Fibroblast of lung (primary cell): Measurements from ENCODE around the gene RASGEF1C. TPM values are rescaled to one million over a fixed set of nuclear protein-coding genes. Genes with fewer than 3 reads are reported as not detected.

Experiments
- DNase-seq, 2 donors: peaks; one replicate each; pipeline versions ENCODE4 v3.0.0 to v3.0.0-alpha.2; 2010; ENCODE audit warnings: low read depth in 2 of 2
- H2AFZ ChIP-seq: 2 replicates; pipeline ENCODE4 v1.5.1; 2012; ENCODE audit warnings: low read length, control low read depth, inconsistent platforms
- H3K27ac ChIP-seq: 2 replicates; pipeline ENCODE4 v1.5.1; 2011; ENCODE audit warnings: low read length, control low read depth; ENCODE audit not compliant: insufficient read depth
- H3K27me3 ChIP-seq: 2 replicates; pipeline ENCODE4 v1.5.1; 2011; ENCODE audit warnings: mild to moderate bottlenecking, low read length; ENCODE audit not compliant: control insufficient read depth, insufficient read depth
- H3K36me3 ChIP-seq: 2 replicates; pipeline ENCODE4 v1.5.1; 2011; ENCODE audit warnings: low read length; ENCODE audit not compliant: control insufficient read depth, insufficient read depth
- H3K4me1 ChIP-seq: 2 replicates; pipeline ENCODE4 v1.5.1; 2011; ENCODE audit warnings: low read length; ENCODE audit not compliant: control insufficient read depth, insufficient read depth; ENCODE audit errors: extremely low read depth
- H3K4me2 ChIP-seq: 2 replicates; pipeline ENCODE4 v1.5.1; 2011; ENCODE audit warnings: low read length, control low read depth; ENCODE audit not compliant: insufficient read depth; ENCODE audit errors: extremely low read depth
- H3K4me3 ChIP-seq, 4 experiments: fragments of 200-600 bp in 1 of 4; sonication (generic) in 1 of 4; replicated peaks in 1 of 4; 2 replicates each; pipeline ENCODE4 v1.5.1; 2011 to 2016; ENCODE audit warnings: low read length in 4 of 4, low read depth in 3 of 4, mild to moderate bottlenecking in 3 of 4, control low read depth in 2 of 4, inconsistent platforms in 1 of 4, mixed read lengths in 1 of 4; ENCODE audit not compliant: insufficient read depth in 1 of 4; ENCODE audit errors: control extremely low read depth in 1 of 4
- H3K79me2 ChIP-seq: 2 replicates; pipeline ENCODE4 v1.5.1; 2012; ENCODE audit warnings: mild to moderate bottlenecking, low read length, inconsistent platforms; ENCODE audit not compliant: control insufficient read depth, insufficient read depth
- H3K9ac ChIP-seq: 2 replicates; pipeline ENCODE4 v1.5.1; 2011; ENCODE audit warnings: mild to moderate bottlenecking, low read length, control low read depth; ENCODE audit not compliant: insufficient read depth
- H3K9me3 ChIP-seq: 2 replicates; pipeline ENCODE4 v1.5.1; 2012; ENCODE audit warnings: low read depth, low read length; ENCODE audit not compliant: control insufficient read depth, insufficient read depth
- H4K20me1 ChIP-seq: 2 replicates; pipeline ENCODE4 v1.5.1; 2011; ENCODE audit warnings: low read length; ENCODE audit not compliant: control insufficient read depth, insufficient read depth; ENCODE audit errors: extremely low read depth
- EZH2 ChIP-seq: IDR thresholded peaks from 2 replicates; pipeline ENCODE4 v1.5.1; 2012; ENCODE audit warnings: low read length, control low read depth, mild to moderate bottlenecking; ENCODE audit errors: missing control alignments
- polyA plus RNA-seq, 2 donors: library from polyadenylated mRNA; depleted of rRNA in 1 of 2; stranded (reverse) in 1 of 2; unstranded in 1 of 2; fragments of >200 nt; gene quantifications; 2 replicates each; pipeline ENCODE4 v1.2.1, GENCODE V29; 2011 to 2012; ENCODE audit warnings: missing spikeins in 1 of 2
- total RNA-seq: library from RNA; depleted of rRNA; stranded (reverse); fragments of >200 nt; gene quantifications from 2 replicates; pipeline ENCODE4 v1.2.1, GENCODE V29; 2014
- TF ChIP-seq, protein P1 (sequence below), 2 donors: IDR thresholded peaks in 1 of 2; conservative IDR thresholded peaks in 1 of 2; 1 replicate in 1 of 2; 2 replicates in 1 of 2; pipeline ENCODE4 v1.5.1; 2011 to 2012; ENCODE audit warnings: low read length in 2 of 2, control low read depth in 1 of 2, inconsistent platforms in 1 of 2, low read depth in 1 of 2, mild to moderate bottlenecking in 1 of 2

RASGEF1C gene
- total and polyA plus RNA-seq, 2 donors (not counting 1 experiment from before 2014, with no cell fraction given) = under 0.01 TPM; not detected in 1

DNA sequence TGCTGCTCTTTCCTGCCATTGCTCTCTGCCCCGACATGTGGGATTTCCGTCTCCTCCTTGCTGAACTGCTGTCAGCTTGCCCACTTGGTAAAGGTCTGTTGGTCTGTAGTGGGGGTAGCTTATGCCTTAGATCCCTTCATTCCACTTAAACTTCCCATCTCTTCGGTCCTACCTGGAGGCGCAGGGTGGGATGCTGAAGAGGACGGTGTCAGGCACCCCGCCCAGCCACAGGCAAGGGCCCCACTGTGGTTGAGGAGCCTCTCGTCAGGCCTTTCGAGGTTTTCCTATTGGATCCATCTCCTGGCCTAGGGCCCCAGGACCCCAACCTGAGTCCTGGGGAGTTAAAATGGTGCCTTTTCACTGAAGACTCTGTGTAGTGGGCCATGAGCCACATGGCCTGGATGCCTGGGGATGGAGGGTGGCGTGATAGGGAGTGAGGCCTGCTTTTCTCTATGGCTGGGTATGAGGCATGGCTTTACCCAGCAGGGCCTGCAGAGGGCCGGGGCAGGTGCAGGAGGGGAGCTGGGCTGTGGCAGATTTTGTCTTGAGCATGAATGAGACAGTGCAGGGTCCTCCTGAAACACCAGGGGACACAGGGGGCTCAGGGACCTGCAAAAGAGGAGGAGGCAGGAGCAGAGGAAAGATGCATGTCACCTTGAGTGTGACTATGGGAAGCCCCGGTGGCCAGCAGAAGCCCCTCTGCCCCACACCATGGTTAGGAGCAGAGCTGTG lies 111.7 kb downstream of the RASGEF1C start:
- Histone ChIP-seq H3K79me2 (no peaks in the 10 kb centered on the region), H3K4me3 (no peak overlapping the region), H3K36me3 (no peaks in the 10 kb centered on the region), H2AFZ (no peak overlapping the region), H3K4me1 (no peaks in the 10 kb centered on the region), H3K27ac (no peak overlapping the region), H3K9me3 (no peaks in the 10 kb centered on the region), H3K4me2 (no peak overlapping the region), H4K20me1 (no peaks in the 10 kb centered on the region), H3K9ac (no peak overlapping the region), H3K27me3 (no peaks in the 10 kb centered on the region)
- TF ChIP-seq, protein P1, sequence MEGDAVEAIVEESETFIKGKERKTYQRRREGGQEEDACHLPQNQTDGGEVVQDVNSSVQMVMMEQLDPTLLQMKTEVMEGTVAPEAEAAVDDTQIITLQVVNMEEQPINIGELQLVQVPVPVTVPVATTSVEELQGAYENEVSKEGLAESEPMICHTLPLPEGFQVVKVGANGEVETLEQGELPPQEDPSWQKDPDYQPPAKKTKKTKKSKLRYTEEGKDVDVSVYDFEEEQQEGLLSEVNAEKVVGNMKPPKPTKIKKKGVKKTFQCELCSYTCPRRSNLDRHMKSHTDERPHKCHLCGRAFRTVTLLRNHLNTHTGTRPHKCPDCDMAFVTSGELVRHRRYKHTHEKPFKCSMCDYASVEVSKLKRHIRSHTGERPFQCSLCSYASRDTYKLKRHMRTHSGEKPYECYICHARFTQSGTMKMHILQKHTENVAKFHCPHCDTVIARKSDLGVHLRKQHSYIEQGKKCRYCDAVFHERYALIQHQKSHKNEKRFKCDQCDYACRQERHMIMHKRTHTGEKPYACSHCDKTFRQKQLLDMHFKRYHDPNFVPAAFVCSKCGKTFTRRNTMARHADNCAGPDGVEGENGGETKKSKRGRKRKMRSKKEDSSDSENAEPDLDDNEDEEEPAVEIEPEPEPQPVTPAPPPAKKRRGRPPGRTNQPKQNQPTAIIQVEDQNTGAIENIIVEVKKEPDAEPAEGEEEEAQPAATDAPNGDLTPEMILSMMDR (conservative IDR thresholded peaks at IDR 0.05 in 1 of 2, IDR thresholded peaks at IDR 0.05 in 1 of 2; ENCODE audit: low read depth in 1 of 2, low read length in 2 of 2) = no peak
- TF ChIP-seq EZH2 = no peak
- no peak for DNase-seq

DNA sequence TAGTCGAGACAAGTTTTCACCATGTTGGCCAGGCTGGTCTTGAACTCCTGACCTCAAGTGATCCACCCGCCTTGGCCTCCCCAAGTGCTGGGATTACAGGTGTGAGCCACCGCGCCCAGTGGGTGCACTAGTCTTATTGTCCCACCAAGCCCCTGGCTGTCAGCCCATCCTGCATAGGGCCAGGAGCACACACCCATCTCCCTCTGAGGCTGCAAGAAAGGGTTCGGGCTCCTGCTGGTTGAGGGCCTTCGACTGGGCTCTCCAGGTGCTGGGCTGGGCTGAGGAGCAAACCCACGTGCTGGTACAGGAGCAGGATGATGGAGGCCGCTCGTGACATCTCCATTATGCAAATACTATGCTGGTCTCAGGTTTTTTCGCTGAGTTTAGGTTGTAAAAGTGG lies 112.4 kb downstream of the RASGEF1C start:
- H4K20me1 ChIP-seq = no peaks in the 10 kb centered on the region
- H3K36me3 ChIP-seq = no peaks in the 10 kb centered on the region
- H3K27ac ChIP-seq = no peak overlapping the region
- no peak overlapping the region for H3K4me2 ChIP-seq
- no peaks in the 10 kb centered on the region for H3K79me2 ChIP-seq
- no peak overlapping the region for H3K9ac ChIP-seq
- DNase-seq = no peak
- H3K27me3 ChIP-seq = no peaks in the 10 kb centered on the region
- no peak overlapping the region for H2AFZ ChIP-seq
- no peaks in the 10 kb centered on the region for H3K9me3 ChIP-seq
- H3K4me1 ChIP-seq = no peaks in the 10 kb centered on the region
- TF ChIP-seq, protein P1 (conservative IDR thresholded peaks at IDR 0.05 in 1 of 2, IDR thresholded peaks at IDR 0.05 in 1 of 2; ENCODE audit: low read depth in 1 of 2, low read length in 2 of 2) = no peak
- TF ChIP-seq EZH2 = no peak
- no peak overlapping the region for H3K4me3 ChIP-seq

DNA sequence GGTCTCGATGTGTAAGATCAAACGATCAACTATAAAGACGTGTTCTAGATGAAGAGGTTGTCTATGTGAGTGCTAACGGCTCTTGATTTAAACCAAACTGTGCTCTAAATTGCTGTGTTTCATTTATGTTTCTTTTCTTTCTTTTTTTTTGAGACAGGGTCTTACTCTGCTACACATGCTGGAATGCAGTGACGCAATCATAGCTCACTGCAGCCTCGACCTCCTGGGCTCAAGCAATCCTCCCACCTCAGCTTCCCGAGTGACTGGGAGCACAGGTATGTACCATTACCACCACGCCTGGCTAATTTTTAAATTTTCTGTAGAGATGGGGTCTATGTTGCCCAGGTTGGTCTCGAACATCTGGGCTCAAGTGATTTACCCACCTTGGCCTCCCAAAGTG lies 113.5 kb downstream of the RASGEF1C start:
- Histone ChIP-seq H3K4me1 (no peaks in the 10 kb centered on the region), H3K4me2 (no peak overlapping the region), H3K9ac (no peak overlapping the region), H3K79me2 (no peaks in the 10 kb centered on the region), H2AFZ (no peak overlapping the region), H3K27ac (no peak overlapping the region), H4K20me1 (no peaks in the 10 kb centered on the region), H3K27me3 (no peaks in the 10 kb centered on the region), H3K36me3 (no peaks in the 10 kb centered on the region), H3K4me3 (no peak overlapping the region), H3K9me3 (no peaks in the 10 kb centered on the region)
- no peak for DNase-seq
- TF ChIP-seq, protein P1 (conservative IDR thresholded peaks at IDR 0.05 in 1 of 2, IDR thresholded peaks at IDR 0.05 in 1 of 2; ENCODE audit: low read depth in 1 of 2, low read length in 2 of 2) = no peak
- no peak for TF ChIP-seq EZH2
